Measurements from ENCODE around the gene CALML3. TPM values are rescaled to one million over a fixed set of nuclear protein-coding genes. Genes with fewer than 3 reads are reported as not detected.

The CALML3 gene
- total and polyA plus RNA-seq, 2 donors (not counting 1 experiment from before 2014, with no cell fraction given), result not detected

GRCh38 chr10:5490032-5490431 lies 34.7 kb upstream of the CALML3 start:
- Histone ChIP-seq H3K4me1 (ENCODE audit: control insufficient read depth in 2 of 2, insufficient read depth in 2 of 2, low read length in 2 of 2) (peaks cover 0 to 9% of the 10 kb centered on the region in 2 donors), H3K9me3 (ENCODE audit: control extremely low read depth in 1 of 3, control insufficient read depth in 2 of 3, insufficient read depth in 1 of 3, low read length in 2 of 3) (peaks cover 0 to 13% (median 2%) of the 10 kb centered on the region in 3 donors), H3K9ac (ENCODE audit: low read length) (no peak overlapping the region), H3K4me2 (replicated peaks; ENCODE audit: low read depth, low read length, poor library complexity, severe bottlenecking) (no peak overlapping the region), H4K20me1 (ENCODE audit: control insufficient read depth, insufficient read depth, low read length, poor library complexity, severe bottlenecking) (no peaks in the 10 kb centered on the region), H3K27me3 (replicated peaks in 1 of 4; ENCODE audit: control extremely low read depth in 1 of 4, control insufficient read depth in 3 of 4, insufficient read depth in 4 of 4, low read length in 3 of 4) (peaks cover 0 to 5% (median 0%) of the 10 kb centered on the region in 4 experiments), H2AFZ (ENCODE audit: insufficient read depth, low read depth, low read length, poor library complexity, severe bottlenecking) (no peak overlapping the region), H3K36me3 (replicated peaks in 1 of 2; ENCODE audit: control extremely low read depth in 1 of 2, control insufficient read depth in 1 of 2, extremely low read depth in 1 of 2, insufficient read depth in 2 of 2, low read length in 1 of 2) (no peaks in the 10 kb centered on the region), H3K4me3 (ENCODE audit: control extremely low read depth in 1 of 5, extremely low read depth in 1 of 5, insufficient read depth in 1 of 5, low read depth in 2 of 5, low read length in 4 of 5) (no peak overlapping the region), H3K27ac (ENCODE audit: low read length in 2 of 2) (no peak overlapping the region), H3K79me2 (ENCODE audit: control insufficient read depth, insufficient read depth, low read length) (no peaks in the 10 kb centered on the region)
- Mint-ChIP-seq H3K4me3 (no peak overlapping the region), H3K4me1 (peaks cover 9% of the 10 kb centered on the region), H3K27me3 (peaks cover 6% of the 10 kb centered on the region), H3K9me3 (ENCODE audit: insufficient read depth) (peaks cover 3% of the 10 kb centered on the region), H3K27ac (no peak overlapping the region)
- ATAC-seq (ENCODE audit: low read depth) (no peak), DNase-seq (no peak)
- intact Hi-C loops (cut with micrococcal nuclease), result no loop called here
- no CpG with 5 or more reads among the region's 4 CpGs for WGBS (ENCODE audit: insufficient coverage)
- ChIA-PET CTCF (interaction anchor here (1.0 kb wide), 1 partner anchor 133 kb away, joined by 3 read pairs; no protein-coding TSS in a partner anchor), POLR2A (no interaction called here)
- TF ChIP-seq EZH2 (IDR thresholded peaks at IDR 0.05; ENCODE audit: borderline replicate concordance, insufficient read depth, low read depth, low read length, poor library complexity, severe bottlenecking) (no peak), CTCF (IDR thresholded peaks at IDR 0.05) (no peak)

GRCh38 chr10:5490698-5491464 lies 33.9 kb upstream of the CALML3 start:
- intact Hi-C loops (cut with micrococcal nuclease), result no loop called here
- Mint-ChIP-seq H3K9me3 (ENCODE audit: insufficient read depth) (peaks cover 3% of the 10 kb centered on the region), H3K27ac (no peak overlapping the region), H3K27me3 (peaks cover 6% of the 10 kb centered on the region), H3K4me3 (no peak overlapping the region), H3K4me1 (peaks cover 9% of the 10 kb centered on the region)
- Histone ChIP-seq H3K9me3 (ENCODE audit: control extremely low read depth in 1 of 3, control insufficient read depth in 2 of 3, insufficient read depth in 1 of 3, low read length in 2 of 3) (peaks cover 0 to 13% (median 2%) of the 10 kb centered on the region in 3 donors), H3K4me3 (ENCODE audit: control extremely low read depth in 1 of 5, extremely low read depth in 1 of 5, insufficient read depth in 1 of 5, low read depth in 2 of 5, low read length in 4 of 5) (no peak overlapping the region), H2AFZ (ENCODE audit: insufficient read depth, low read depth, low read length, poor library complexity, severe bottlenecking) (no peak overlapping the region), H3K27ac (ENCODE audit: low read length in 2 of 2) (no peak overlapping the region), H3K79me2 (ENCODE audit: control insufficient read depth, insufficient read depth, low read length) (no peaks in the 10 kb centered on the region), H3K4me1 (ENCODE audit: control insufficient read depth in 2 of 2, insufficient read depth in 2 of 2, low read length in 2 of 2) (peaks cover 0 to 9% of the 10 kb centered on the region in 2 donors), H3K4me2 (replicated peaks; ENCODE audit: low read depth, low read length, poor library complexity, severe bottlenecking) (no peak overlapping the region), H3K9ac (ENCODE audit: low read length) (no peak overlapping the region), H3K27me3 (replicated peaks in 1 of 4; ENCODE audit: control extremely low read depth in 1 of 4, control insufficient read depth in 3 of 4, insufficient read depth in 4 of 4, low read length in 3 of 4) (peaks cover 0 to 5% (median 0%) of the 10 kb centered on the region in 4 experiments), H3K36me3 (replicated peaks in 1 of 2; ENCODE audit: control extremely low read depth in 1 of 2, control insufficient read depth in 1 of 2, extremely low read depth in 1 of 2, insufficient read depth in 2 of 2, low read length in 1 of 2) (no peaks in the 10 kb centered on the region), H4K20me1 (ENCODE audit: control insufficient read depth, insufficient read depth, low read length, poor library complexity, severe bottlenecking) (no peaks in the 10 kb centered on the region)
- CTCF ChIA-PET, result interaction anchor here (1.0 kb wide), 1 partner anchor 132 kb away, joined by 3 read pairs; no protein-coding TSS in a partner anchor
- no peak for DNase-seq
- WGBS (ENCODE audit: insufficient coverage), result 69% methylated on average over 10 of the region's 10 CpGs
- POLR2A ChIA-PET, result no interaction called here
- peak; percentile 31 for ATAC-seq (ENCODE audit: low read depth)
- no peak for TF ChIP-seq EZH2 (IDR thresholded peaks at IDR 0.05; ENCODE audit: borderline replicate concordance, insufficient read depth, low read depth, low read length, poor library complexity, severe bottlenecking)
- TF ChIP-seq CTCF (IDR thresholded peaks at IDR 0.05), result no peak

Data from B cell (primary cell).